K562 (cell line): Measurements from ENCODE around the gene IRGQ. TPM values are rescaled to one million over a fixed set of nuclear protein-coding genes. Genes with fewer than 3 reads are reported as not detected.

ENCODE experiments used
- ATAC-seq: fragments of 200-7000 bp; cut with Tn5 transposase; 3 replicates; pipeline ENCODE4 v1.9.1; 2020; ENCODE audit warnings: moderate library complexity
- BruUV-seq: library from RNA; stranded (reverse); fragments of 400-500 nt; replicated peaks from 2 replicates; lab custom pipeline; 2021; lab: Mats Ljungman, UMichigan
- CTCF ChIA-PET: fragments of 300-600 bp; formaldehyde crosslinking; extraction: SDS; loops from one replicate; lab custom pipeline; 2021; ENCODE audit warnings: low intra/inter-chr PET ratio; lab: Yijun Ruan, JAX
- POLR2A ChIA-PET: fragments of 300-600, 350-650 bp; sonication (Branson Sonifier 250); formaldehyde crosslinking; extraction: SDS; loops from one replicate; lab custom pipeline; 2021; ENCODE audit warnings: antibody characterized with exemption, inconsistent platforms; lab: Yijun Ruan, JAX
- DNase-seq, 4 experiments: peaks; one replicate each; pipeline versions ENCODE4 v3.0.0 to v3.0.0-alpha.2; 2011 to 2018; ENCODE audit warnings: low spot score in 3 of 4, mixed read lengths in 3 of 4; ENCODE audit errors: extremely low read depth in 1 of 4
- FAIRE-seq: peaks from 2 replicates; lab custom pipeline; 2011; peaks lifted over from hg19 to GRCh38; lab: Jason Lieb, UNC
- H2AFZ ChIP-seq: 2 replicates; pipeline ENCODE4 v1.6.0; 2011; ENCODE audit warnings: low read depth, low read length, control low read depth, inconsistent platforms
- H3K27ac ChIP-seq: fragments of 200-600 bp; 3 replicates; pipeline ENCODE4 v1.8.0; 2011; ENCODE audit warnings: low read depth, mild to moderate bottlenecking, control low read depth, inconsistent platforms, low read length, moderate library complexity, mixed read lengths; ENCODE audit errors: extremely low read depth
- H3K27me3 ChIP-seq, 2 experiments: fragments of 300-600 bp in 1 of 2; 2 replicates in 1 of 2; 3 replicates in 1 of 2; pipeline versions ENCODE4 v1.6.0 to v1.8.0; 2011; ENCODE audit warnings: inconsistent platforms in 2 of 2, low read length in 2 of 2, mild to moderate bottlenecking in 1 of 2, mixed read lengths in 1 of 2, moderate library complexity in 1 of 2; ENCODE audit not compliant: control insufficient read depth in 2 of 2, insufficient read depth in 2 of 2
- H3K36me3 ChIP-seq: fragments of 300-600 bp; 3 replicates; pipeline ENCODE4 v1.8.0; 2011; ENCODE audit warnings: mild to moderate bottlenecking, low read length, inconsistent platforms; ENCODE audit not compliant: control insufficient read depth, insufficient read depth
- H3K4me1 ChIP-seq, 2 experiments: fragments of 200-600 bp in 1 of 2; replicated peaks in 1 of 2; 2 replicates in 1 of 2; 3 replicates in 1 of 2; pipeline versions ENCODE4 v1.5.1 to v1.8.0; 2011; ENCODE audit warnings: inconsistent platforms in 2 of 2, low read length in 2 of 2, mild to moderate bottlenecking in 1 of 2, mixed read lengths in 1 of 2, moderate library complexity in 1 of 2; ENCODE audit not compliant: control insufficient read depth in 2 of 2, insufficient read depth in 2 of 2
- H3K4me2 ChIP-seq: 2 replicates; pipeline ENCODE4 v1.6.1; 2011; ENCODE audit warnings: low read length, control low read depth, inconsistent platforms, mixed read lengths; ENCODE audit not compliant: insufficient read depth
- H3K4me3 ChIP-seq: fragments of 200-600 bp; sonication (generic), shearing (Covaris generic); 2 replicates; pipeline ENCODE4 v1.5.1; 2016; ENCODE audit warnings: control low read depth, inconsistent platforms
- H3K79me2 ChIP-seq: fragments of 200-600 bp; 3 replicates; pipeline ENCODE4 v1.8.0; 2011; ENCODE audit warnings: low read length, inconsistent platforms; ENCODE audit not compliant: control insufficient read depth, insufficient read depth
- H3K9ac ChIP-seq, 2 experiments: 2 replicates each; pipeline versions ENCODE4 v1.6.0 to v1.6.1; 2011; ENCODE audit warnings: low read depth in 2 of 2, low read length in 2 of 2, control low read depth in 1 of 2, inconsistent platforms in 1 of 2, mild to moderate bottlenecking in 1 of 2, mixed read lengths in 1 of 2; ENCODE audit not compliant: insufficient read depth in 1 of 2
- H3K9me1 ChIP-seq: one replicate; pipeline ENCODE4 v1.6.0; 2011; ENCODE audit warnings: inconsistent platforms, mild to moderate bottlenecking, low read length, moderate library complexity; ENCODE audit not compliant: control insufficient read depth, insufficient read depth
- H3K9me3 ChIP-seq: replicated peaks from 2 replicates; pipeline ENCODE4 v1.5.1; 2011; ENCODE audit warnings: low read depth, low read length, inconsistent platforms; ENCODE audit not compliant: control insufficient read depth, insufficient read depth
- H4K20me1 ChIP-seq: replicated peaks from 2 replicates; pipeline ENCODE4 v1.6.1; 2011; ENCODE audit warnings: low read length, inconsistent platforms, mixed read lengths; ENCODE audit not compliant: control insufficient read depth, insufficient read depth
- HNRNPL ChIP-seq: fragments of 200-400 bp; formaldehyde crosslinking; IDR thresholded peaks from 2 replicates; pipeline ENCODE4 v1.6.1; 2017; ENCODE audit warnings: low read depth, mild to moderate bottlenecking, low read length
- MTA1 ChIP-seq: fragments of 450-650 bp; IDR thresholded peaks from 2 replicates; pipeline ENCODE4 v1.6.1; 2017; ENCODE audit warnings: borderline replicate concordance
- MXI1 ChIP-seq: IDR thresholded peaks from 2 replicates; pipeline ENCODE4 v1.6.1; 2011; ENCODE audit warnings: low read depth, mild to moderate bottlenecking, improper control_type of control experiment, low read length
- PML ChIP-seq: IDR thresholded peaks from 2 replicates; pipeline ENCODE4 v1.6.1; 2012; ENCODE audit warnings: low read length, inconsistent platforms
- RAD21 ChIP-seq, 2 experiments: fragments of 250-450 bp in 1 of 2; fragments of 450-650 bp in 1 of 2; sonication (Bioruptor Pico) in 1 of 2; formaldehyde crosslinking in 1 of 2; IDR thresholded peaks in 1 of 2; conservative IDR thresholded peaks in 1 of 2; 2 replicates each; pipeline versions ENCODE4 v1.4.0 to v1.8.0; 2020 to 2022; ENCODE audit warnings: mild to moderate bottlenecking in 2 of 2, moderate library complexity in 1 of 2
- SMAD1 ChIP-seq: fragments of 150-350 bp; IDR thresholded peaks from 2 replicates; pipeline ENCODE4 v1.6.1; 2014; ENCODE audit warnings: low read length, low read depth; ENCODE audit not compliant: partially characterized antibody
- YY1 ChIP-seq, 3 experiments: IDR thresholded peaks; 2 replicates each; pipeline ENCODE4 v1.6.1; 2011; ENCODE audit warnings: low read length in 2 of 3, mild to moderate bottlenecking in 2 of 3, moderate library complexity in 2 of 3, borderline replicate concordance in 1 of 3, control low read depth in 1 of 3, low read depth in 1 of 3; ENCODE audit not compliant: insufficient read depth in 3 of 3, insufficient replicate concordance in 2 of 3, control insufficient read depth in 1 of 3, insufficient read length in 1 of 3; ENCODE audit errors: extremely low read depth in 1 of 3
- WGBS: fragments of 100-300 bp; shearing (Covaris generic); methylation state at CpG from one replicate; pipeline ENCODE4 v1.1.6; 2016; ENCODE audit warnings: low coverage, mixed read lengths; ENCODE audit not compliant: insufficient coverage; ENCODE audit errors: missing lambda C conversion rate; 5-methylcytosine and 5-hydroxymethylcytosine counted together
- in situ Hi-C: fragments of 300-500 bp; cut with MboI; formaldehyde crosslinking; loops from 4 replicates; pipeline ENCODE4 v1.15.0; 2018; ENCODE audit warnings: inconsistent platforms, mixed read lengths
- intact Hi-C: fragments of 100-400 bp; cut with micrococcal nuclease; formaldehyde crosslinking; loops from 2 replicates; pipeline ENCODE4 v1.14.2; 2022
- polyA plus RNA-seq, 8 experiments: library from polyadenylated mRNA; depleted of rRNA in 4 of 8; stranded (reverse) in 5 of 8; unstranded in 3 of 8; fragments of >200 nt; fragmentation: Nextera tagmentation in 2 of 8; fragmentation: Illumina TruSeq in 1 of 8; extraction: Ambion mirVana in 2 of 8; extraction: Trizol in 1 of 8; gene quantifications; 2 replicates each; pipeline versions ENCODE4 v1.2.1 to v1.2.3, GENCODE V29; 2011 to 2014; ENCODE audit warnings: inconsistent platforms in 1 of 8, missing spikeins in 1 of 8
- total RNA-seq, 7 experiments: library from RNA; depleted of rRNA in 6 of 7; stranded (reverse); fragments of >200 nt in 6 of 7; fragmentation: Illumina TruSeq in 2 of 7; extraction: Trizol in 2 of 7; gene quantifications; 2 replicates each; pipeline versions ENCODE4 v1.2.1 to v1.2.3, GENCODE V29; 2011 to 2021; ENCODE audit warnings: low replicate concordance in 1 of 7
- TF ChIP-seq, protein P1 (sequence below): sonication (generic); formaldehyde crosslinking; IDR thresholded peaks from 2 replicates; pipeline ENCODE4 v1.8.1; 2023; ENCODE audit warnings: mild to moderate bottlenecking, missing genetic modification reagents
- TF ChIP-seq, protein P2 (sequence below): fragments of 250-450 bp; sonication (Bioruptor Pico); IDR thresholded peaks from 2 replicates; pipeline ENCODE4 v1.5.0; 2021; ENCODE audit warnings: mild to moderate bottlenecking, moderate library complexity
- TF ChIP-seq, protein P3 (sequence below): sonication (generic); formaldehyde crosslinking; IDR thresholded peaks from 2 replicates; pipeline ENCODE4 v1.8.1; 2023; ENCODE audit warnings: mild to moderate bottlenecking, missing genetic modification reagents

IRGQ gene
- total and polyA plus RNA-seq, 9 of the 15 experiments (the other 6 are each of a cell fraction or from before 2014, with no cell fraction given), result 3.5 to 19.2 (median 7.9) TPM

DNA sequence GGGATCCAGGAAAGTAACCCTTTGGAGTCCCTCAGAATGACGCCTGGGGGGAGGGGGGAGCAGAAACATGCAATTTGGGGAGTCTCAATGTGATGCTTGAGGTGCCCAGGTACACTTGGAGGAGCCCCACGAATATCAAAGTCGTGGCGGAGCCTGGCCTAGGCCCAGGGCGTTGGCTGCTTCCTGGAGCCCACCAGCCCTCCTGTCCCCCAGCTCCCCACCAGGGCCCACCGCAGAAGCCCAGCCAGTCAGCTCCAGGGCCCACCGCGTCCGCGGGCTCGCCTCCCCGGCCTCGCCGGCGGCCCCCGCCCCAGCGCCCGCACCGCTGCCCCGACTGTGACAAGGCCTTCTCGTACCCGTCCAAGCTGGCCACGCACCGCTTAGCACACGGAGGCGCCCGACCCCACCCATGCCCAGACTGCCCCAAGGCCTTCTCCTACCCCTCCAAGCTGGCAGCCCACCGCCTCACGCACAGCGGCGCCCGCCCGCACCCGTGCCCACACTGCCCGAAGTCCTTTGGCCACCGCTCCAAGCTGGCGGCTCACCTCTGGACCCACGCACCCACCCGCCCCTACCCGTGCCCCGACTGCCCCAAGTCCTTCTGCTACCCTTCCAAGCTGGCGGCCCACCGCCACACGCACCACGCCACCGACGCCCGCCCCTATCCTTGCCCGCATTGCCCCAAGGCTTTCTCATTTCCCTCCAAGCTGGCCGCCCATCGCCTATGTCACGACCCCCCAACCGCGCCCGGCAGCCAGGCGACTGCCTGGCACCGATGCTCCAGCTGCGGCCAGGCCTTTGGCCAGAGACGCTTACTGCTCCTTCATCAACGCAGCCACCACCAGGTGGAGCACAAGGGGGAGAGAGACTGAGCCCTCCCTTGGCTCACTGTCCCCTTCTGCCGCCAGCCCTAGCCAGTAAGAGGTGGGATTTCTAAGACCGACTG lies 60.8 kb downstream of the IRGQ start:
- no TSS peak for BruUV-seq
- peak; percentile 81 for TF ChIP-seq HNRNPL
- TF ChIP-seq MXI1, result no peak
- TF ChIP-seq SMAD1, result no peak
- TF ChIP-seq, protein P1, sequence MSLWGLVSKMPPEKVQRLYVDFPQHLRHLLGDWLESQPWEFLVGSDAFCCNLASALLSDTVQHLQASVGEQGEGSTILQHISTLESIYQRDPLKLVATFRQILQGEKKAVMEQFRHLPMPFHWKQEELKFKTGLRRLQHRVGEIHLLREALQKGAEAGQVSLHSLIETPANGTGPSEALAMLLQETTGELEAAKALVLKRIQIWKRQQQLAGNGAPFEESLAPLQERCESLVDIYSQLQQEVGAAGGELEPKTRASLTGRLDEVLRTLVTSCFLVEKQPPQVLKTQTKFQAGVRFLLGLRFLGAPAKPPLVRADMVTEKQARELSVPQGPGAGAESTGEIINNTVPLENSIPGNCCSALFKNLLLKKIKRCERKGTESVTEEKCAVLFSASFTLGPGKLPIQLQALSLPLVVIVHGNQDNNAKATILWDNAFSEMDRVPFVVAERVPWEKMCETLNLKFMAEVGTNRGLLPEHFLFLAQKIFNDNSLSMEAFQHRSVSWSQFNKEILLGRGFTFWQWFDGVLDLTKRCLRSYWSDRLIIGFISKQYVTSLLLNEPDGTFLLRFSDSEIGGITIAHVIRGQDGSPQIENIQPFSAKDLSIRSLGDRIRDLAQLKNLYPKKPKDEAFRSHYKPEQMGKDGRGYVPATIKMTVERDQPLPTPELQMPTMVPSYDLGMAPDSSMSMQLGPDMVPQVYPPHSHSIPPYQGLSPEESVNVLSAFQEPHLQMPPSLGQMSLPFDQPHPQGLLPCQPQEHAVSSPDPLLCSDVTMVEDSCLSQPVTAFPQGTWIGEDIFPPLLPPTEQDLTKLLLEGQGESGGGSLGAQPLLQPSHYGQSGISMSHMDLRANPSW (CRISPR knock-in tag), result no peak
- TF ChIP-seq RAD21 (CRISPR knock-in tag; conservative IDR thresholded peaks at IDR 0.05 in 1 of 2, IDR thresholded peaks at IDR 0.05 in 1 of 2), result peak in 1 of 2 experiments; percentile 27; a peak in 1 of 4 replicates
- TF ChIP-seq PML, result no peak
- peak in 1 of 3 experiments; percentile 11 for TF ChIP-seq YY1 (IDR thresholded peaks at IDR 0.05; ENCODE audit: borderline replicate concordance in 1 of 3, control insufficient read depth in 1 of 3, extremely low read depth in 1 of 3, insufficient read depth in 3 of 3, insufficient read length in 1 of 3, insufficient replicate concordance in 2 of 3, low read depth in 1 of 3, low read length in 2 of 3)
- no peak for TF ChIP-seq MTA1
- TF ChIP-seq, protein P2, sequence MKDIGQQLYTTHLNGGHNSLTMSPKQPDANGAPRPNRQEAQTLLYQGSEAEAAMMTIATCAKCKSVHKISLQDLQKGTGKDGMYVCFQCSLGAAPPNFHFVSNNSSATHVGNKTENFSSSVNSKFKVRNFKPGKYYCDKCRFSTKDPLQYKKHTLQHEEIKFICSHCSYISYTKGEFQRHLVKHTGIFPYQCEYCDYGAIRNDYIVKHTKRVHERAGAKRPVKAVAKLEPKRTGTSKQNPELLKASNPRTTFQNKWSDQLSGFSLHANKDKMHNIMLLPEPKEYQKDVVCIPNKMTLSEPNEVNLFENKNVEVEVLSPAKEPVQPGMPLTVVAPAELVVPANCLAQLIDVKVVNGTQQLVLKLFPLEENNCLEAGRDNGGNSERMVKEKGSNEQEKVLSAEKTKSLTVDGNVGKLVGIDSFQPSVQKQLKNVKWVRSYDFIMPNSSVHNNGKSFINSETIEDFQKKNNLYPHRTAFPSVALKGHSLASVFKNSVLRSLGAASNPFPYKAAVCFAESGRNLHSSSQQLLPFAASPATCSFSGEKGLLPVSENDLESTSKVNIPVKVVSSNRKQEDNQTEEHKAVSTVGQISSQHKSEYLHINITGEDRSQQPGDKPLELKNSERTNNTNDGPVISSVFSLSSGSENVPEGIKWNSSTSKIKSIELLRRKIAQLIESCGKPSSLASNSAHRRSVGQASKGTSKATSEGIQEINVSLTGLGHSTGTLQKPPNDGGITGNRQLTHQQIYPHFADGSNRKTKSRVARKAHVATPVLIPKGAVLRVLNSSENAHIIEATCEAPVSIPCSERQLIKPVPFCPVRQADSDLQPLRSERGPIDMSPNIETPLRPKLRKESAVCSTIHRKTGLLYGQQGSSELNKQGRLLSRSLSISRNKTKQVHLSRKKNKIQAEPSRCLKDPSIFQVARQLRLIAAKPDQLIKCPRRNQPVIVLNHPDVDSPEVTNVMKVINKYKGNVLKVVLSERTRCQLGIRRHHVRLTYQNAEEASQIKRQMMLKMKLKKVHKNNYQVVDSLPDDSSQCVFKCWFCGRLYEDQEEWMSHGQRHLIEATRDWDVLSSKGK (CRISPR knock-in tag), result no peak
- TF ChIP-seq, protein P3, sequence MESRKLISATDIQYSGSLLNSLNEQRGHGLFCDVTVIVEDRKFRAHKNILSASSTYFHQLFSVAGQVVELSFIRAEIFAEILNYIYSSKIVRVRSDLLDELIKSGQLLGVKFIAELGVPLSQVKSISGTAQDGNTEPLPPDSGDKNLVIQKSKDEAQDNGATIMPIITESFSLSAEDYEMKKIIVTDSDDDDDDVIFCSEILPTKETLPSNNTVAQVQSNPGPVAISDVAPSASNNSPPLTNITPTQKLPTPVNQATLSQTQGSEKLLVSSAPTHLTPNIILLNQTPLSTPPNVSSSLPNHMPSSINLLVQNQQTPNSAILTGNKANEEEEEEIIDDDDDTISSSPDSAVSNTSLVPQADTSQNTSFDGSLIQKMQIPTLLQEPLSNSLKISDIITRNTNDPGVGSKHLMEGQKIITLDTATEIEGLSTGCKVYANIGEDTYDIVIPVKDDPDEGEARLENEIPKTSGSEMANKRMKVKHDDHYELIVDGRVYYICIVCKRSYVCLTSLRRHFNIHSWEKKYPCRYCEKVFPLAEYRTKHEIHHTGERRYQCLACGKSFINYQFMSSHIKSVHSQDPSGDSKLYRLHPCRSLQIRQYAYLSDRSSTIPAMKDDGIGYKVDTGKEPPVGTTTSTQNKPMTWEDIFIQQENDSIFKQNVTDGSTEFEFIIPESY (CRISPR knock-in tag), result peak; percentile 65

More for the DNA sequence above, 60.8 kb downstream of the IRGQ start:
- peak in 3 of 4 experiments; percentile 33 to 54 (median 40) for DNase-seq
- Histone ChIP-seq H3K27me3 (no peaks in the 10 kb centered on the region), H3K4me2 (no peak overlapping the region), H4K20me1 (no peaks in the 10 kb centered on the region; the same call in 1 of the 2 replicates), H3K36me3 (peaks cover 18% of the 10 kb centered on the region; the same call in 2 of the 3 replicates), H3K4me1 (peaks cover 5 to 32% of the 10 kb centered on the region in 2 experiments), H3K27ac (no peak overlapping the region), H3K79me2 (no peaks in the 10 kb centered on the region), H3K9ac (peak overlapping the region in 1 of 2 experiments; percentile 50; a peak in 1 of 4 replicates), H3K9me1 (no peaks in the 10 kb centered on the region), H3K4me3 (no peak overlapping the region), H2AFZ (no peak overlapping the region), H3K9me3 (peaks cover 1% of the 10 kb centered on the region; the same call in 1 of the 2 replicates)
- intact Hi-C loops (loop anchor here (10.0 kb wide), 1 partner anchor 130 kb away; no protein-coding TSS in a partner anchor), in situ Hi-C loops (no loop called here)
- WGBS, result 83% methylated on average over 31 of the region's 62 CpGs
- no peak for ATAC-seq
- FAIRE-seq, result no peak
- POLR2A ChIA-PET, result interaction anchor here (0.5 to 1.2 kb wide), 5 partner anchors 7 to 53 kb away, joined by 3 to 5 read pairs (median 3); no protein-coding TSS in a partner anchor
- CTCF ChIA-PET, result no interaction called here
